HG03097 (cell line): ENCODE data around the gene ACTR2.

Experiments
- ATAC-seq: cut with Tn5 transposase; IDR thresholded peaks from one replicate; pipeline ENCODE4 v1.9.1; 2021; ENCODE audit not compliant: unreplicated experiment, low FRiP score

Gene ACTR2

GRCh38 chr2:65277791-65278483 lies 50.3 kb downstream of the ACTR2 start:
- ATAC-seq = no peak

DNA sequence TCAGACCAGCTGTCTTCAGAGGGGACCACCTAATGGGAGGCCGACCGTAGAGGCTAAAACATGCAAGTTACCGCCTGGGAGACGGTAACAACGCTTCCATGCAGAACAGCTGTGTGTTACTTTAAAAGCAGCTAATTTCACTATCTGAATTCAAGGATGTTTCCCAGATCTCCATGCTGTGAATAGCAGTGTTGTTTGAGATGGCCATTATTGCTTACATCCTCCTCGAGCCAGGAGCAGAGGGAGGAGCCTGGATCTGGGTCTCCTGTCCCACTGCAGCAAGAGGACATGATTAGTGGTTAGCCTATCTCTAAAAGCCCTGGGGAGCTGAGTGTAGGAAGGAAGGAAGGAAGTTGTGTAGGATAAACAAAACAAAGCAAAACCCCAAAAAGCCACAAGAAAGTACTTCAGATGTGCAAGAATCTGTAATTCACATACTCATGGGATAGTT lies 50.9 kb downstream of the ACTR2 start:
- ATAC-seq = no peak

- ATAC-seq = no peak
Measured at GRCh38 chr2:65279756-65280155, 52.1 kb downstream of the ACTR2 start.

GRCh38 chr2:65281627-65282351 lies 54.2 kb downstream of the ACTR2 start:
- ATAC-seq = no peak

DNA sequence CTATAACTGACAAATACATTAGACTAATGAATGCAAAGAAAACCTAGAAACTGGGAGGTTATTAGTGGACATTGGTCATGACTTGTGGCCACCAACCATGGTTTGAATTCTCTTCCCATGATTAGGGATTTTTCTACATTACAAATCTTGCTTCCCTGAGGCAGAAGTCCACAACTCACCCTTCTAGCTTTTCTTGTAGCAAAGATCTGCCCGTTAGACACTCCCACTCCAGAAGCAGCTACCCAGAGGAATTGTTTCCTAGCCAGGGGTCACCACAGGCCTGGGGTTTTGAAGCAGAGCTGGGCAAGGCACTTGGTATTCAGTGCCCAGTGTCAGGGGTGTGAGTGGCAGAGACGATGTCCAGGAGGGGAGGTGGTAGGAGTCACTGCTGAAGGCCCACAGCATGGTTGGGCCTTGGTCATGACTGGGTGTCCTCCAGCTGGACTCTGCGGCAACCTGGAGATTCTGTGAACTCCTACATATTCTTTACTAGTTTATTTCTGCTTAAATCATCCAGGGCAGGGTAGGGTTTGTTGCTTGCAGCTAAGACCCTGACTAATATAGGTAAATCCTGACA lies 54.9 kb downstream of the ACTR2 start:
- no peak for ATAC-seq

- ATAC-seq = no peak
Measured at GRCh38 chr2:65287364-65287763, 59.7 kb downstream of the ACTR2 start.

- no peak for ATAC-seq
Measured at GRCh38 chr2:65291216-65292105, 63.8 kb downstream of the ACTR2 start.

DNA sequence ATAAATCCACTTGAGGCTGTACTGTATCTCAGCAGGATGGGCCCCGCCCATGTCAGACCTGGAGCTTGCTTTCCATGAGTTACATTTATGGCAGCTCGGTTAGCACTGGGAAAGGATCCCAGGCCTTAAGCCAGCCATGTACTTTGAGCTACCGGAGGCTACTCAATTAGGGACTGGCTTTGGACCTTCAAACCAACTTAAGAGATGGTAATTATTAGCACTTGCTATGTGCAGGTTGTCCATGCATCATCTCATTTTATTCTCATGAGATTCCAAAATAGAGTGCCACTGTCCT lies 64.4 kb downstream of the ACTR2 start:
- ATAC-seq = no peak

DNA sequence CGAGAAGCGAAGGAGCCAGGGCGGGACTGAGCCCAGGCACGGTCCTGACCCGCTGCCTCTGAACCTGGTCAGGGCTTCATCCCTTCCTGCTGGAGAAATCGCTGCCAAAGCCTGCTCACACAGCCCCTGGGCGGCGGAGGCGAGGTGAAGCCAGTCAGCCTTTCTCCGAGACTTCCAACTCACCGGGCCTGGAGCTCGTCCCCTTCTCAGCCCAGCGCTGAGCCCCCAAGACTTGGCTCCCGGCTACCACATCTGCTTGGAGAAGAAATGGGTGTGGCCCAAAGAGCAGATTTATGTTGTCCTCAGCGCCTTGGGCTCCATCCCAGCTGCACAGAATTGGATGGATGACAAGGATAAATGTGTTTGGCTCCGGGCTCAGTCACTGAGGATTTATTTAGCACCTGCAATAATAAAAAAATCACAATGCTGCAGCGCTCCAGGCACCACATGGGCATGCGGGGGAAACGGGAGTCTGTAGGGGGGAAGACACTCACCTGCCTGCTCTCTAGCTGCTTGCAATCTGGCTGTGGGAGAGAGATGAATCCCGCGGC lies 64.9 kb downstream of the ACTR2 start:
- ATAC-seq = no peak

- no peak for ATAC-seq
Measured at GRCh38 chr2:65293376-65293775, 65.7 kb downstream of the ACTR2 start.

DNA sequence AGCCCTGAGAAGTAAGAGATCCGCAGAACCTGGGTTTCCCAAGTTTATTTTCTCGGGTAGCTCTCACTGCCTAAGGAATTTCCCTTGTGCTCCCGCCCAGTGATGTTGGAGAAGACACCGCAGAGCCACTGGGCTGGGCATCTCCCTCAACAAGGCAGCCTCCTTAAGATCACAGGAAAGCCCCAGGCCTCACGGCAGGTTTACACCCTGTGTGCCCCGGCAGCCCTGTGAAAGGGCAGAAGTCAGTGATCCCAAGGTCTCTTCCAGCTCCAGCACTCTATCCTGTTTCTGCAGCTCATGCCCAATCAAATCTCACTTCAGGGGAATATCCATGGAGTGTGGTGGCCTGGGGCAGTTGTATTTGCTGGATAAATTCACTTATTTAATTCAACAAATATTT lies 66.5 kb downstream of the ACTR2 start:
- ATAC-seq = no peak

- no peak for ATAC-seq
Measured at GRCh38 chr2:65294701-65295100, 67.1 kb downstream of the ACTR2 start.

GRCh38 chr2:65296971-65297370 lies 69.3 kb downstream of the ACTR2 start:
- no peak for ATAC-seq

GRCh38 chr2:65297544-65297943 lies 69.9 kb downstream of the ACTR2 start:
- no peak for ATAC-seq

- ATAC-seq = no peak
Measured at GRCh38 chr2:65298089-65298488, 70.5 kb downstream of the ACTR2 start.

GRCh38 chr2:65299246-65299645 lies 71.6 kb downstream of the ACTR2 start:
- ATAC-seq = no peak

DNA sequence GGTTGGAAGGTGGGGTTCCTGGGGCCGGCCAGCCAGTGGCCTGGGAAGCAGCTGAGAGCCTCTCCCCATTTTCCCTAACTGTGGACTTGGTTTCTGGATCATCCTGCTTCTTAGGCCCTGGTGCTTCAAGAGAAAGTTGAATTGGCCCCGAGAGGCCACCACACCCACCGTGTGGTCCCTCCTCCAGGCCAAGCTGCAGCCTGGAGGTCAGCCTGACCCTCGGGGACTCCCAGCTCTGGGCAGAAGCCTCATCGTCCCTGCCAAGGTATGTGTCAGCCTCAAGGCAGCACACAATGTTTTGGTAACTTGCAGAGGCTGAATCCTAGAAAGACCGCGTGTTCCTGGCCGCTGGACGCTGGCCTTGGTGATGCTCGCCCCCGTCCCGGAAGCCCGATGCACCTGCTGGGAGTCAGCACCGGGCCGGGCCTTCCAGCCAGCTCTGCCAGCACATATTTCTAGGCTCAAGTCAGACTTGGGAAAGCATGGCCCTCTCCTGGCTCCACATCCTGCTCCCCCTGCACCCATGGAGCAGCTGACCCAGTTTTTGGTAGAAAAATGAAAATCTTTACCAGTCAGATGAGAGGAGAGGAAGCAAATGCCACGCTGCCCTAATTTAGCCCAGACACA lies 72.6 kb downstream of the ACTR2 start:
- ATAC-seq = no peak

GRCh38 chr2:65300761-65301711 lies 73.4 kb downstream of the ACTR2 start:
- peak; percentile 83 for ATAC-seq

- no peak for ATAC-seq
Measured at GRCh38 chr2:65305934-65306333, 78.3 kb downstream of the ACTR2 start.
